HEK293 (cell line): Measurements from ENCODE around the gene ANO9.

Source experiments
- CTCF ChIA-PET: fragments of 350-600 bp; formaldehyde crosslinking; extraction: SDS; loops from one replicate; lab custom pipeline; 2021; ENCODE audit warnings: antibody characterized with exemption; lab: Yijun Ruan, JAX
- POLR2A ChIA-PET: fragments of 300-600 bp; formaldehyde crosslinking; extraction: SDS; loops from one replicate; lab custom pipeline; 2020; ENCODE audit warnings: antibody characterized with exemption, inconsistent platforms; lab: Yijun Ruan, JAX
- H3K27ac ChIP-seq: fragments of 200-500 bp; sonication (Bioruptor generic); 2 replicates; pipeline ENCODE4 v1.5.1; 2014; ENCODE audit warnings: low read depth, low read length, control low read depth, inconsistent platforms; ENCODE audit errors: extremely low read depth
- H3K36me3 ChIP-seq, 2 experiments: fragments of 200-500 bp in 1 of 2; sonication (Bioruptor generic) in 1 of 2; 1 replicate in 1 of 2; 2 replicates in 1 of 2; pipeline ENCODE4 v1.5.1; 2014 to 2017; ENCODE audit warnings: inconsistent platforms in 2 of 2, low read length in 2 of 2; ENCODE audit not compliant: control insufficient read depth in 2 of 2, insufficient read depth in 1 of 2
- H3K4me1 ChIP-seq: fragments of 200-500 bp; sonication (Bioruptor generic); 2 replicates; pipeline ENCODE4 v1.5.1; 2014; ENCODE audit warnings: mild to moderate bottlenecking, low read length, inconsistent platforms; ENCODE audit not compliant: control insufficient read depth, insufficient read depth
- H3K4me3 ChIP-seq: 2 replicates; pipeline ENCODE4 v1.5.1; 2011; ENCODE audit warnings: low read depth, mild to moderate bottlenecking, control low read depth, low read length, moderate library complexity
- H3K9me3 ChIP-seq: fragments of 200-500 bp; sonication (Bioruptor generic); 2 replicates; pipeline ENCODE4 v1.5.1; 2014; ENCODE audit warnings: low read depth, low read length, inconsistent platforms; ENCODE audit not compliant: control insufficient read depth, insufficient read depth
- BCL6B ChIP-seq: fragments of 450-650 bp; formaldehyde crosslinking; IDR thresholded peaks from 2 replicates; pipeline ENCODE4 v1.5.1; 2017; ENCODE audit warnings: missing biosample characterization, missing genetic modification characterization
- HOXA7 ChIP-seq: sonication (generic); formaldehyde crosslinking; IDR thresholded peaks from 2 replicates; pipeline ENCODE4 v1.8.1; 2022; ENCODE audit warnings: missing genetic modification reagents, borderline replicate concordance
- IKZF3 ChIP-seq: fragments of 450-650 bp; IDR thresholded peaks from 2 replicates; pipeline ENCODE4 v1.5.0; 2018; ENCODE audit warnings: missing biosample characterization, mild to moderate bottlenecking, missing genetic modification characterization, moderate library complexity
- KLF16 ChIP-seq: fragments of 450-650 bp; formaldehyde crosslinking; IDR thresholded peaks from 2 replicates; pipeline ENCODE4 v1.5.1; 2017; ENCODE audit warnings: missing biosample characterization, missing genetic modification characterization
- SCRT2 ChIP-seq: fragments of 450-650 bp; formaldehyde crosslinking; IDR thresholded peaks from 2 replicates; pipeline ENCODE4 v1.5.1; 2016; ENCODE audit warnings: missing biosample characterization, missing genetic modification characterization
- SP3 ChIP-seq: fragments of 450-650 bp; formaldehyde crosslinking; IDR thresholded peaks from 2 replicates; pipeline ENCODE4 v1.5.1; 2016; ENCODE audit warnings: missing biosample characterization, missing genetic modification characterization
- ZBTB44 ChIP-seq: fragments of 450-650 bp; IDR thresholded peaks from 2 replicates; pipeline ENCODE4 v1.5.1; 2018; ENCODE audit warnings: missing biosample characterization, mild to moderate bottlenecking, missing genetic modification characterization
- ZBTB48 ChIP-seq: fragments of 450-650 bp; formaldehyde crosslinking; IDR thresholded peaks from 2 replicates; pipeline ENCODE4 v1.5.1; 2016; ENCODE audit warnings: missing biosample characterization, missing genetic modification characterization
- ZNF114 ChIP-seq: fragments of 450-650 bp; formaldehyde crosslinking; IDR thresholded peaks from 2 replicates; pipeline ENCODE4 v1.5.0; 2017; ENCODE audit warnings: missing biosample characterization, missing genetic modification characterization
- ZNF121 ChIP-seq: fragments of 450-650 bp; formaldehyde crosslinking; IDR thresholded peaks from 2 replicates; pipeline ENCODE4 v1.5.1; 2016; ENCODE audit warnings: missing biosample characterization, missing genetic modification characterization
- ZNF175 ChIP-seq: fragments of 450-650 bp; formaldehyde crosslinking; IDR thresholded peaks from 2 replicates; pipeline ENCODE4 v1.5.1; 2016; ENCODE audit warnings: missing biosample characterization, missing genetic modification characterization
- ZNF184 ChIP-seq: fragments of 450-650 bp; IDR thresholded peaks from 2 replicates; pipeline ENCODE4 v1.5.1; 2018; ENCODE audit warnings: missing biosample characterization, mild to moderate bottlenecking, missing genetic modification characterization
- ZNF248 ChIP-seq: fragments of 450-650 bp; formaldehyde crosslinking; IDR thresholded peaks from 2 replicates; pipeline ENCODE4 v1.5.1; 2017; ENCODE audit warnings: missing biosample characterization, missing genetic modification characterization
- ZNF266 ChIP-seq: fragments of 450-650 bp; formaldehyde crosslinking; IDR thresholded peaks from 2 replicates; pipeline ENCODE4 v1.5.1; 2016; ENCODE audit warnings: missing biosample characterization, missing genetic modification characterization, low read depth
- ZNF311 ChIP-seq: fragments of 450-650 bp; formaldehyde crosslinking; IDR thresholded peaks from 2 replicates; pipeline ENCODE4 v1.5.1; 2017; ENCODE audit warnings: missing biosample characterization, missing genetic modification characterization, borderline replicate concordance
- ZNF324 ChIP-seq: fragments of 450-650 bp; formaldehyde crosslinking; IDR thresholded peaks from 2 replicates; pipeline ENCODE4 v1.5.1; 2016; ENCODE audit warnings: missing biosample characterization, missing genetic modification characterization
- ZNF350 ChIP-seq: fragments of 450-650 bp; formaldehyde crosslinking; IDR thresholded peaks from 2 replicates; pipeline ENCODE4 v1.5.0; 2017; ENCODE audit warnings: missing biosample characterization, mild to moderate bottlenecking, missing genetic modification characterization
- ZNF521 ChIP-seq: fragments of 450-650 bp; formaldehyde crosslinking; IDR thresholded peaks from 2 replicates; pipeline ENCODE4 v1.5.1; 2017; ENCODE audit warnings: missing biosample characterization, mild to moderate bottlenecking, missing genetic modification characterization
- ZNF560 ChIP-seq: fragments of 450-650 bp; formaldehyde crosslinking; IDR thresholded peaks from 2 replicates; pipeline ENCODE4 v1.5.1; 2017; ENCODE audit warnings: missing biosample characterization, missing genetic modification characterization, borderline replicate concordance
- ZNF561 ChIP-seq: fragments of 450-650 bp; IDR thresholded peaks from 2 replicates; pipeline ENCODE4 v1.5.1; 2018; ENCODE audit warnings: missing biosample characterization, missing genetic modification characterization, borderline replicate concordance
- ZNF596 ChIP-seq: fragments of 450-650 bp; IDR thresholded peaks from 2 replicates; pipeline ENCODE4 v1.5.0; 2018; ENCODE audit warnings: missing biosample characterization, mild to moderate bottlenecking, missing genetic modification characterization, moderate library complexity
- ZNF645 ChIP-seq: fragments of 450-650 bp; formaldehyde crosslinking; IDR thresholded peaks from 2 replicates; pipeline ENCODE4; 2016; ENCODE audit warnings: missing biosample characterization, missing genetic modification characterization
- ZNF791 ChIP-seq: fragments of 450-650 bp; formaldehyde crosslinking; IDR thresholded peaks from 2 replicates; pipeline ENCODE4 v1.5.1; 2016; ENCODE audit warnings: missing biosample characterization, missing genetic modification characterization
- ZNF837 ChIP-seq: fragments of 450-650 bp; formaldehyde crosslinking; IDR thresholded peaks from 2 replicates; pipeline ENCODE4 v1.5.1; 2016; ENCODE audit warnings: missing biosample characterization, missing genetic modification characterization
- ZSCAN16 ChIP-seq: fragments of 450-650 bp; formaldehyde crosslinking; IDR thresholded peaks from 2 replicates; pipeline ENCODE4 v1.5.1; 2016; ENCODE audit warnings: missing biosample characterization, missing genetic modification characterization

ANO9 gene

GRCh38 chr11:471468-472145 is 29.8 kb upstream of the ANO9 start:
- Histone ChIP-seq H3K27ac (no peak overlapping the region), H3K4me1 (peaks cover 3% of the 10 kb centered on the region; the same call in 1 of the 2 replicates), H3K36me3 (peaks cover 0 to 20% of the 10 kb centered on the region in 2 experiments; a peak in 1 of 3 replicates), H3K4me3 (no peak overlapping the region), H3K9me3 (no peaks in the 10 kb centered on the region)
- no peak for TF ChIP-seq ZNF560 (tag by site-specific recombination)
- no peak for TF ChIP-seq ZNF184 (tag by site-specific recombination)
- TF ChIP-seq BCL6B (tag by site-specific recombination), result no peak
- no peak for TF ChIP-seq ZNF837 (tag by site-specific recombination)
- no peak for TF ChIP-seq ZNF324 (tag by site-specific recombination)
- TF ChIP-seq ZBTB48 (tag by site-specific recombination), result no peak
- no peak for TF ChIP-seq ZNF596
- TF ChIP-seq ZNF311, result no peak
- TF ChIP-seq ZNF350, result no peak
- TF ChIP-seq ZNF561 (tag by site-specific recombination), result no peak
- TF ChIP-seq IKZF3 (tag by site-specific recombination), result no peak
- TF ChIP-seq ZNF114 (tag by site-specific recombination), result no peak
- POLR2A ChIA-PET, result interaction anchor here (0.7 kb wide), 1 partner anchor 335 kb away, joined by 3 read pairs; no protein-coding TSS in a partner anchor
- CTCF ChIA-PET, result no interaction called here

- no peaks in the 10 kb centered on the region for H3K9me3 ChIP-seq
- H3K4me3 ChIP-seq, result no peak overlapping the region
- POLR2A ChIA-PET, result no interaction called here
- peaks cover 3% of the 10 kb centered on the region; the same call in 1 of the 2 replicates for H3K4me1 ChIP-seq
- H3K27ac ChIP-seq, result no peak overlapping the region; the same call in 1 of the 2 replicates
- CTCF ChIA-PET, result interaction anchor here (0.6 kb wide), 1 partner anchor 43 kb away, joined by 3 read pairs; no protein-coding TSS in a partner anchor
- H3K36me3 ChIP-seq, result peaks cover 0 to 14% of the 10 kb centered on the region in 2 experiments; a peak in 1 of 3 replicates
- TF ChIP-seq SCRT2 (no peak), ZNF266 (no peak), KLF16 (no peak), ZNF521 (tag by site-specific recombination) (no peak), ZNF791 (tag by site-specific recombination) (no peak), ZSCAN16 (tag by site-specific recombination) (peak; percentile 60; the same call in 1 of the 2 replicates), ZNF248 (tag by site-specific recombination) (no peak), ZNF311 (no peak), SP3 (tag by site-specific recombination) (no peak), HOXA7 (CRISPR knock-in tag) (no peak), ZNF175 (tag by site-specific recombination) (no peak), ZNF645 (no peak), ZBTB44 (tag by site-specific recombination) (no peak), ZNF350 (no peak), ZNF121 (tag by site-specific recombination) (no peak)
Observed at GRCh38 chr11:469684-470560, 28.1 kb upstream of the ANO9 start.
